ENCODE data around the gene TRA2A.
A peak's percentile ranks its signal among the peaks of the same experiment; 100 is the strongest.
"Not testable (repeated sequence)": the region's sequence is repeated elsewhere in the genome, so short reads cannot be mapped to it uniquely, and the experiment has no call there.

The TRA2A gene

GRCh38 chr7:23491502-23491901, 40.3 kb downstream of the TRA2A start:
- FAIRE-seq, result no peak

DNA sequence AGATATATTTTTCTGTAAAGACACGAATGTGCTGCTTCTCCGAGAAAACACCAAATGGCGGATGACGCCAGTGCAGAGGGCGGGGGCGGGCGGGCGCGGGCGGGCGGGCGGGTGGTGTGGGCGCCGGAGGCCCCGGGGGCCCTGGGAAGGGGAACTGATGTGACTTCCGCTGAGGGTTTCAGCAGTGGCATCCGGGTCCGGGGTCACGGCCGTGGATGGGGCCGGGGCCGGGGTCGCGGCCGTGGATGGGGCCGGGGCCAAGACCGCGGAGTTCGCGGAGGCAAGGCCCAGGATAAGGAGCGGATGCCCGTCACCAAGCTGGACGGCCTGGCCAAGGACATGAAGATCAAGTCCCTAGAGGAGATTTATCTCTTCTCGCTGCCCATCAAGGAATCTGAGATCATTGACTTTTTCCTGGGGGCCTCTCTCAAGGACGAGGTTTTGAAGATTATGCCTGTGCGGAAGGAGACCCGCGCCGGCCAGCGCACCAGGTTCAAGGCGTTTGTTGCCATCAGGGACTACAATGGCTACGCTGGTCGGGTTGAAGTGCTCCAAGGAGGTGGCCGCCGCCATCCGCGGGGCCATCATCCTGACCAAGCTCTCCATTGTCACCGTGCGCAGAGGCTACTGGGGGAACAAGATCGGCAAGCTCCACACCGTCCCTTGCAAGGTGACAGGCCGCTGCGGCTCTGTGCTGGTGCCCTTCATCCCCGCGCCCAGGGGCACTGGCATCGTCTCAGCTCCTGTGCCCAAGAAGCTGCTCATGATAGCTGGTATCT, 41.2 kb downstream of the TRA2A start:
- no peak for FAIRE-seq

GRCh38 chr7:23488714-23489113, 43.1 kb downstream of the TRA2A start:
- not testable (repeated sequence) for FAIRE-seq

GRCh38 chr7:23487670-23488069, 44.1 kb downstream of the TRA2A start:
- no peak for FAIRE-seq

- FAIRE-seq, result no peak
Observed at GRCh38 chr7:23486002-23486773, 45.6 kb downstream of the TRA2A start.

DNA sequence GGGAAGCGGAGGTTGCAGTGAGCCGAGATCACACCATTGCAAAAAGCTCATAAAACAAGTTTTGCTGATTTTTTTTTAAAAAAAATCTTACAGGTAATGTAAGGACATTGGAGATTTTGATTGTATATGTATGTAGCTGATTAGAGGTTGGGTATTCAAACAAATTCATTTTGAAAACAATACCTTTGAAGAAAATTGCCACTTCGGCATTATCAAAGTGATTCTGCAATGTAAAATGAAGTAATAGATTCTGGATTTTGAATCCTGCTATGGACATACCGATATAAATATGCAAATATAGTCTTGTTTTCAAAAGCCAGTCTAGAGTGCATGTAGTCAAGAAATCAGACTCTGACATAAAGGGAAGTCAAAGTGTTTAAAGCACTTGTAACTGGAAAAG, 49.1 kb downstream of the TRA2A start:
- FAIRE-seq, result no peak

GRCh38 chr7:23477962-23478866, 53.6 kb downstream of the TRA2A start:
- FAIRE-seq, result peak; percentile 60

DNA sequence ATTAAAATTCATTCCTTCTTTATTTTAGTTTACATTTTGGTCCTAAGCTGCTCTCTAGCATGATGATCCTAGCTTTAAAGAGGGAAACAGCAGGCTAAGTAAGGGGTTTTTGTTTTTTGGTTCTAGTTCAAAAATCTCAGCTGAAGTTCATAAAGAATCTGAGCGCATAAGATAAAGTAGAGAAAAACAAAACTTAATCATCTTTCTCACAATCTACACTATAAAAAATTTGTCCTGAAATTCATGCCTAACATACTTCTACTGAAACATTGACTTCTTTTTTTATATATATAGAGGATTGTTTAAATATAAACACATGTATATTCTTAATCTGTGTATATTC, 54.7 kb downstream of the TRA2A start:
- FAIRE-seq, result no peak

GRCh38 chr7:23476286-23477156, 55.3 kb downstream of the TRA2A start:
- no peak for FAIRE-seq

GRCh38 chr7:23475576-23475839, 56.3 kb downstream of the TRA2A start:
- FAIRE-seq, result peak; percentile 24

GRCh38 chr7:23474829-23475575, 56.8 kb downstream of the TRA2A start:
- FAIRE-seq, result no peak

- no peak for FAIRE-seq
Observed at GRCh38 chr7:23474094-23474828, 57.5 kb downstream of the TRA2A start.

- no peak for FAIRE-seq
Observed at GRCh38 chr7:23473844-23474093, 58.0 kb downstream of the TRA2A start.

GRCh38 chr7:23472956-23473843, 58.6 kb downstream of the TRA2A start:
- FAIRE-seq, result no peak

- no peak for FAIRE-seq
Observed at GRCh38 chr7:23472556-23472955, 59.2 kb downstream of the TRA2A start.

DNA sequence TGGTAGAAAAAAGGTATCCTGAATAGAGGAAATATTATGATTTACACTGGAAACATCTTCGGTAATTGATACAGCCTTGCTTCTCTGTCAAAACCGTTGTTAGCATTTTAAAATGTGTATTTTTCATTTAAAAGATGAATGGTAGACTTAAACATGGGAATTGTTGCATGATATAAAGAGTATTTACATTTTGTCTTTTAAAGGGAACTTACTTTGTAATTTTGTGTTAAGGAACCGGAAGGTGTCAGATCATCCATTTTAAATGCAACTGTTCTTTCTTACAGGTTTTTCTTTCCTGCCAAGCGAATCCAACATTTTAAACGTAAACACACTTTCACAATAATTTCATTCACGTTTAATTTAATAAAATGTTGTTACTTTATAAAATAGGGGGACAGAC, 59.7 kb downstream of the TRA2A start:
- FAIRE-seq, result no peak

- FAIRE-seq, result no peak
Observed at GRCh38 chr7:23471106-23471859, 60.5 kb downstream of the TRA2A start.

DNA sequence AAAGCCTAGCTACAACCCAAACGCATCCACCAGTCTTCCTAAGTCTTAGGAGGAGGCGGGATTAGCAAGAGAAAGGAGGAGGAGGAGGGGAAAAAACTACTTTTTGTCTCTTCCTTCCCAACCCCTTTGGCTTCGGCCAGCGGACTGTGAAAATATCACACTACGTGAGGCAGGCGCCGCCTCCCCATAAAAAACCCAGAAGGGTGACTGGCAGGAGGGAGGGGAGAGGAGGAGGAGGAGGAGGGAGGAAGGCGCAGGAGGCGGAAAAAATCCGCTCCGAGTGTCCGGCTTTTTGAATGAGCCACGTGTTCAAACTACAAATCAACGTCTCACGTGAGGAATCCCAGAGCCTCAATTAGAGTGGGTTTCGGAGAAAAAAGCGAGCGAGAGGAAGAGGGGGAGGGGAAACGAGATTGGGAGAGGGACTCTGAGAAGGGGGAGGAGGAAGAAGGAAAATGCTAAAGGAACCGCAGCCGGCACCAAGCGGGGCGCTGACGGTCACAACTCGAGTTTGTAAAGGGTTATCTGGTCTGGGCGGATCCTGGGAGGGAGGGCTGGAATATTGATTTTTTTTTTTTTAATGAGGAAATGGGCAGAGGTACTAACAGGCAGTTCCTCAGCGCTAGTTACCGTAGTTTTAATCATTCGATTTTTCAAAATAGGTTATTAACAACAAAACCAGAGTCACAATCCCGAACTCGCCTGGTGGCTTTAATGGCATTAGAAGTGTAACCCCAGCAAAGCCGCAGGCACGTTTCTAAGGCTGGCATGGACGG, 61.3 kb downstream of the TRA2A start, which contains the start of gene IGF2BP3:
TSS of gene IGF2BP3 (minus strand) at position 162 of the 776 bp plus-strand sequence. CDS start 381 bp downstream, outside the sequence.
- FAIRE-seq, result no peak

- no peak for FAIRE-seq
Observed at GRCh38 chr7:23469961-23470250, 61.9 kb downstream of the TRA2A start.

Data from islet of Langerhans (tissue), 1 donor.